ENCODE measurements around the gene KRTAP4-7.

DNA sequence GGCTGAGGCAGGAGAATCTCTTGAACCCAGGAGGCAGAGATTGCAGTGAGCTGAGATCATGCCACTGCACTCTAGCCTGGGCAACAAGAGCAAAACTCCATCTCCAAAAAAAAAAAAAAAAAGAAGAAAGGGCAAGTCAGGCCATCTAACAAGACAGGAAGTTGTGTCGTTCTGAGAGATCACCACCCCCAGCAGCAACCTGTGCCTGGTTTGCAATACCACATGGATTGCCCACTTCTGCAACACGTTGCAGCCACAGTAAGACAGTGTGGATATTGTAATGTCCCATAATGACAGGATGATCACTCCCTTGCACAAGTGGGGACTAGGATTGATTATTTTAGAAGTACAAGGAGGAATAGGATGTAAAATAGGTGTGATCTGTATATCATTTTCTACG, 14.9 kb upstream of the KRTAP4-7 start:
- TF ChIP-seq CTCF (IDR thresholded peaks at IDR 0.05), result no peak
- TF ChIP-seq, protein P1, sequence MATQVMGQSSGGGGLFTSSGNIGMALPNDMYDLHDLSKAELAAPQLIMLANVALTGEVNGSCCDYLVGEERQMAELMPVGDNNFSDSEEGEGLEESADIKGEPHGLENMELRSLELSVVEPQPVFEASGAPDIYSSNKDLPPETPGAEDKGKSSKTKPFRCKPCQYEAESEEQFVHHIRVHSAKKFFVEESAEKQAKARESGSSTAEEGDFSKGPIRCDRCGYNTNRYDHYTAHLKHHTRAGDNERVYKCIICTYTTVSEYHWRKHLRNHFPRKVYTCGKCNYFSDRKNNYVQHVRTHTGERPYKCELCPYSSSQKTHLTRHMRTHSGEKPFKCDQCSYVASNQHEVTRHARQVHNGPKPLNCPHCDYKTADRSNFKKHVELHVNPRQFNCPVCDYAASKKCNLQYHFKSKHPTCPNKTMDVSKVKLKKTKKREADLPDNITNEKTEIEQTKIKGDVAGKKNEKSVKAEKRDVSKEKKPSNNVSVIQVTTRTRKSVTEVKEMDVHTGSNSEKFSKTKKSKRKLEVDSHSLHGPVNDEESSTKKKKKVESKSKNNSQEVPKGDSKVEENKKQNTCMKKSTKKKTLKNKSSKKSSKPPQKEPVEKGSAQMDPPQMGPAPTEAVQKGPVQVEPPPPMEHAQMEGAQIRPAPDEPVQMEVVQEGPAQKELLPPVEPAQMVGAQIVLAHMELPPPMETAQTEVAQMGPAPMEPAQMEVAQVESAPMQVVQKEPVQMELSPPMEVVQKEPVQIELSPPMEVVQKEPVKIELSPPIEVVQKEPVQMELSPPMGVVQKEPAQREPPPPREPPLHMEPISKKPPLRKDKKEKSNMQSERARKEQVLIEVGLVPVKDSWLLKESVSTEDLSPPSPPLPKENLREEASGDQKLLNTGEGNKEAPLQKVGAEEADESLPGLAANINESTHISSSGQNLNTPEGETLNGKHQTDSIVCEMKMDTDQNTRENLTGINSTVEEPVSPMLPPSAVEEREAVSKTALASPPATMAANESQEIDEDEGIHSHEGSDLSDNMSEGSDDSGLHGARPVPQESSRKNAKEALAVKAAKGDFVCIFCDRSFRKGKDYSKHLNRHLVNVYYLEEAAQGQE (IDR thresholded peaks at IDR 0.05; ENCODE audit: insufficient read depth in 1 of 2, low read depth in 2 of 2, low read length in 1 of 2), result no peak
- TF ChIP-seq POLR2AphosphoS5 (IDR thresholded peaks at IDR 0.05; ENCODE audit: low read depth, low read length), result no peak
- TF ChIP-seq TCF7L2 (IDR thresholded peaks at IDR 0.05; ENCODE audit: low read depth, low read length), result no peak
- TF ChIP-seq SIN3A (IDR thresholded peaks at IDR 0.05; ENCODE audit: borderline replicate concordance, insufficient read depth, low read depth, low read length), result no peak

All from Panc1 (cell line).